Nephron (organoid): Measurements from ENCODE around the gene HRAS.

Experiments used
- H3K27ac Mint-ChIP-seq, 3 experiments: 2 replicates each; pipeline ENCODE4 v1.8.0; 2020; ENCODE audit warnings: mixed read lengths in 3 of 3, mild to moderate bottlenecking in 2 of 3, moderate library complexity in 1 of 3
- H3K27me3 Mint-ChIP-seq: 2 replicates; pipeline ENCODE4 v1.8.0; 2021; ENCODE audit warnings: low read depth, mild to moderate bottlenecking, moderate library complexity, mixed read lengths
- H3K36me3 Mint-ChIP-seq: 2 replicates; pipeline ENCODE4 v1.8.0; 2020; ENCODE audit warnings: low read depth, mixed read lengths
- H3K4me1 Mint-ChIP-seq: 2 replicates; pipeline ENCODE4 v1.8.0; 2020; ENCODE audit warnings: mixed read lengths
- H3K4me3 Mint-ChIP-seq, 3 experiments: 2 replicates each; pipeline ENCODE4 v1.8.0; 2020; ENCODE audit warnings: mild to moderate bottlenecking in 3 of 3, mixed read lengths in 3 of 3, moderate library complexity in 2 of 3
- H3K9me3 Mint-ChIP-seq: 2 replicates; pipeline ENCODE4 v1.8.0; 2020; ENCODE audit warnings: mixed read lengths
- TF ChIP-seq, protein P1 (sequence below), 3 experiments: fragments of 200-600 bp; sonication (generic); IDR thresholded peaks; one replicate each; pipeline ENCODE4 v1.5.0; 2021; ENCODE audit warnings: antibody characterized with exemption in 3 of 3; ENCODE audit not compliant: unreplicated experiment in 3 of 3

HRAS gene

DNA sequence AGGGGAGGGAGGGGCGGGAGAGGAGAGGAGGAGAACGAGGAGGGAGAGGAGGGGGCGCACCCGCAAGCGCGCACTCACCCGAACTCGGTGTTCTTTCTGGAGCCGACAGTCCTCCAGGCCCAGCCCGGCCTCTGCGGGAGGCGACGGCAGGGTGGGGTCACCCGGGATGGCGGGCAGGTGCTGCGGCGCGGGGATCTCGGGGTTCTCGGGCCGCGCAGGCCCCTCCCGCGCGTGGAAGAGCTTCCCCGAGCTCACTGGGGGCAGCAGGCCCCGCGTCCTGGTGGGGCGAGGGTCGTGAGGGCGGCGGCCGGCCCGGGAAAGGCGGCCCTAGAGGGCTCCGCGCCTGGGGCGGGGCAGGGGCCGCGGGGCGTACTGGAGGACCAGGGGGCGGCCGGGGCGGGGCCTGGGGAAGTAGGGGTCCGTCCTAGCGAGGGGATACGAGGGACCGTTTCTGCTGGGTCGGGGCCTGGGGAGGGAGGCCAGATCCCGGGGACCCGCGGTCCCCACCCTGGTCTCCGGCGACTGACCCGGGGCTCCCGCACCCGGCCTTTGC, 19.9 kb upstream of the HRAS start:
- H3K4me1 Mint-ChIP-seq = peaks cover 5% of the 10 kb centered on the region
- TF ChIP-seq, protein P1, sequence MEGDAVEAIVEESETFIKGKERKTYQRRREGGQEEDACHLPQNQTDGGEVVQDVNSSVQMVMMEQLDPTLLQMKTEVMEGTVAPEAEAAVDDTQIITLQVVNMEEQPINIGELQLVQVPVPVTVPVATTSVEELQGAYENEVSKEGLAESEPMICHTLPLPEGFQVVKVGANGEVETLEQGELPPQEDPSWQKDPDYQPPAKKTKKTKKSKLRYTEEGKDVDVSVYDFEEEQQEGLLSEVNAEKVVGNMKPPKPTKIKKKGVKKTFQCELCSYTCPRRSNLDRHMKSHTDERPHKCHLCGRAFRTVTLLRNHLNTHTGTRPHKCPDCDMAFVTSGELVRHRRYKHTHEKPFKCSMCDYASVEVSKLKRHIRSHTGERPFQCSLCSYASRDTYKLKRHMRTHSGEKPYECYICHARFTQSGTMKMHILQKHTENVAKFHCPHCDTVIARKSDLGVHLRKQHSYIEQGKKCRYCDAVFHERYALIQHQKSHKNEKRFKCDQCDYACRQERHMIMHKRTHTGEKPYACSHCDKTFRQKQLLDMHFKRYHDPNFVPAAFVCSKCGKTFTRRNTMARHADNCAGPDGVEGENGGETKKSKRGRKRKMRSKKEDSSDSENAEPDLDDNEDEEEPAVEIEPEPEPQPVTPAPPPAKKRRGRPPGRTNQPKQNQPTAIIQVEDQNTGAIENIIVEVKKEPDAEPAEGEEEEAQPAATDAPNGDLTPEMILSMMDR (IDR thresholded peaks at IDR 0.05; ENCODE audit: unreplicated experiment in 3 of 3) = peak in 1 of 3 experiments; percentile 7
- peaks cover 52% of the 10 kb centered on the region for H3K27me3 Mint-ChIP-seq
- H3K4me3 Mint-ChIP-seq = peak overlapping the region in 1 of 3 experiments; percentile 41
- no peak overlapping the region for H3K27ac Mint-ChIP-seq
- H3K9me3 Mint-ChIP-seq = no peaks in the 10 kb centered on the region
- no peaks in the 10 kb centered on the region for H3K36me3 Mint-ChIP-seq

DNA sequence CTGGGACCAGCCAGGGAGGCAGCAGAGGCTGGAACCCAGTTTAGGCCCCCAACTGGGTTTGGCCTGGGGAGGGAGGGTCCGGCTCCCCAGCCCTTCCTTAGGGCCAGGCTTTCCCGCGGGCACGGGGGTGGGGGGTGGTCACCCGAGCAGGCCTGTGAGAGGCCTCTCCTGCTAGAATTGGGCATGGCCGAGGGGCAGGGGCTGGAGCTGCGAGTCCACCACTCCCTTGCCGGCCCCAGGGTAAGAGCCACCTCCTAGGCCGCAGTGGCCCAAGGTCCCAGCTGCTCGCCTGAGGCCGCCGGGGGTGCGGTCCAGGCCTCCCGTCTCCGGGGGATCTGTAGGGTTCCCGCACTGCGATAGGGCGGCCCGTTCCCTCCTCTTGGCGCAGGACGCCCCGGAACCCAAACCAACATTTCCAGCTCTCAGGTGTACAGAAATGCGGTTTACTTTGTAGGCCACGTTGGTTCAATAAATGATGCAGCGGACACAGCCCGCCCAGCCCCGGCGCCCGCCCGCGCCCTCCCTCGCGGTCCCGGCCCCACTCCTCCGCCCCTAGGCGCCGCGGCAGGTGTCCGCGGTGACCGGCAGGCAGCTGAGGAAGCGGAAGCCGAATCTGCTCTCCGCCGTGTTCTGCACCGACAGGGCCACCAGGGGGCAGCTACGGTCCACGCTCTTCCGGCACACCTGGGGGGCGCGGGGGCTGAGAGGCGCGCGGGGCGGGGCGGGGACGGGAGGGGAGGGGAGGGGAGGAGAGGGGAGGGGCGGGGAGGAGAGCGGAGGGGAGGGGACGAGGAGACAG, 19.3 kb upstream of the HRAS start:
- no peak overlapping the region for H3K27ac Mint-ChIP-seq
- peaks cover 47% of the 10 kb centered on the region for H3K27me3 Mint-ChIP-seq
- no peaks in the 10 kb centered on the region for H3K36me3 Mint-ChIP-seq
- no peaks in the 10 kb centered on the region for H3K9me3 Mint-ChIP-seq
- H3K4me1 Mint-ChIP-seq = no peaks in the 10 kb centered on the region
- TF ChIP-seq, protein P1 (IDR thresholded peaks at IDR 0.05; ENCODE audit: unreplicated experiment in 3 of 3) = peak; percentile 52 to 58 (median 55)
- no peak overlapping the region for H3K4me3 Mint-ChIP-seq

DNA sequence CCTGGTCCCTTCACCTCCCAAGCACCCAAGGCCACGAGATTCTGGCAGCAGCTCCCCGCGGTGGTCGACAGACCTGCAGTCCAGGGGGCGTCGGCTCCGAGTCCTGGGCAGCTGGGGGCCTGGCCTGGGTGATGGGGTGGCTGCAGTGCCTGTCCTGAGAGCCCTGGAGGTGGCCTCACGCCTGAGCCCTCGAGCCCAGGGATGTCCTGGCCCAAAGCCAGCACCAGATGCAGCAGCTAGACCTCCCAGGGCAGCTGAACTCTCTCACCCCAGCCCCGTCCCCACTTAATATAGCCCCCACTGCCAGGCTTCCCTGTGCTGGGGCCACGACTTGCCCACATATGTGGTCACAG, 18.6 kb upstream of the HRAS start:
- Mint-ChIP-seq H3K9me3 (no peaks in the 10 kb centered on the region), H3K4me1 (no peaks in the 10 kb centered on the region), H3K27me3 (peaks cover 43% of the 10 kb centered on the region), H3K4me3 (no peak overlapping the region), H3K36me3 (no peaks in the 10 kb centered on the region), H3K27ac (no peak overlapping the region)
- TF ChIP-seq, protein P1 (IDR thresholded peaks at IDR 0.05; ENCODE audit: unreplicated experiment in 3 of 3) = no peak

DNA sequence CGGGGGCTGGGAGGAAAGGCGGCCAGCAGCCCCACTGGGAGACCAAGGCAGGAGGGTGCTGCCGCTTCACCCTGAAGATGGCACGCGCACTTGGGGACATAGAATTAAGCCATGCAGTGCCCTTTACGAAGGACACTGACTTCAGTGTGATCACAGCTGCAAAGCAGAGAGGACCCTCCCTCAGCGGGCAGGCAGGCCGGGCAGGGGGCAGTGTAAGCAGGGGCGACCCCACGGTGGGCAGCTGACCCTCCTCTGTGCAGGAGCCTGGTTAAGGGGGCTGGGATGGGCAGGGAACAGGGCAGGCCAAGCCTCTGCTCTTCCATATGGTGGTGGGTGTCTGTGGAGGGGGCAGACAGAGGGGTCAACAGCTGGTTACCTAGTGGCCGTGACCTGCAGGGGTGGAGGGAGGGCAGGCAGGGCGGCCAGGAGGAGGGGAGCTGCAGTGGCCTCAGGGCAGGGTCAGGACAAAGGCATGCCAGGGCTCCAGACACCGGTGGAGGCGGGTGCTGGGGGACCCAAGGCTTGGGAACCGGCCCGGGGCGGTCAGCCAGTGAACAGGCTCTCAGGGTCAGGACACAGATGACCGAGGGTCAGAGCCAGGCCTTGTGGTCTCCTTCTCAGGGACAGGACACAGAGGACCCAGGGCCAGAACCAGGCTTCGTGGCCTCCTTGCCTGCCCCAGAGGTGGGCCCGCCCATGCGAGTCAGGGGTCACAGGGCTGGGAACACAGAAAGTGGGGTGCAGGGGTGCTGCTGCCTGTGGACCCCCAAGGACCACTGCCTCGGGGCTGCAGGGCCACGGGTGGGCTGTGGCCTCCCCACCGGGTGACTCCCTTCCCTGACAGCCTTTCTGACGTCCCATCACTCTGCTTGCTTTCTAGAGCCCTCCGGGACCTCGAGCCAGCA, 18.0 kb upstream of the HRAS start:
- no peaks in the 10 kb centered on the region for H3K4me1 Mint-ChIP-seq
- no peaks in the 10 kb centered on the region for H3K36me3 Mint-ChIP-seq
- TF ChIP-seq, protein P1 (IDR thresholded peaks at IDR 0.05; ENCODE audit: unreplicated experiment in 3 of 3) = no peak
- peaks cover 43% of the 10 kb centered on the region for H3K27me3 Mint-ChIP-seq
- peak overlapping the region in 2 of 3 experiments; percentile 34 to 56 for H3K4me3 Mint-ChIP-seq
- no peaks in the 10 kb centered on the region for H3K9me3 Mint-ChIP-seq
- H3K27ac Mint-ChIP-seq = no peak overlapping the region

DNA sequence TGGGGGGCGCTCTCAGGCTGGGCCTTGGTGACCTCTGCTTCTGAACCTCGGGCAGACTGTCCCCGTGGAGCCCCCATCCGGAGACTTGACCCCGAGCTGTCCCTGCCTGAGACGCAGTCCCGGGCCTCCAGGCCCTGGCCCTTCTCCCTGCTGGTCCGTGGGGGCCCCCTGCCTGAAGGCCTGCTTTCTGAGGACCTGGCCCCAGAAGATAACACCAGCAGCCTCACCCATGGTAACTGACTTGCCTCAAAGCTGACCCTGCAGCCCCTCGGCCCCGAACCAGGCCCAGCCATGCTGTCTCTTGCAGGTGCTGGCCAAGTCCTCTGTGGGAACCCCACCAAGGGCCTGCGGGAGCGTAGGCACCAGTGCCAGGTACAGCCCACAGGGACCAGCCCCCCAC, 16.2 kb upstream of the HRAS start:
- no peak overlapping the region for H3K4me3 Mint-ChIP-seq
- no peaks in the 10 kb centered on the region for H3K36me3 Mint-ChIP-seq
- no peak overlapping the region for H3K27ac Mint-ChIP-seq
- peaks cover 27% of the 10 kb centered on the region for H3K27me3 Mint-ChIP-seq
- H3K9me3 Mint-ChIP-seq = no peaks in the 10 kb centered on the region
- TF ChIP-seq, protein P1 (IDR thresholded peaks at IDR 0.05; ENCODE audit: unreplicated experiment in 3 of 3) = no peak
- H3K4me1 Mint-ChIP-seq = no peaks in the 10 kb centered on the region
